Measurements from ENCODE around the gene C10orf53. TPM values are rescaled to one million over a fixed set of nuclear protein-coding genes. Genes with fewer than 3 reads are reported as not detected.

Gene C10orf53
- total RNA-seq, 2 experiments from 2014 or later = not detected

DNA sequence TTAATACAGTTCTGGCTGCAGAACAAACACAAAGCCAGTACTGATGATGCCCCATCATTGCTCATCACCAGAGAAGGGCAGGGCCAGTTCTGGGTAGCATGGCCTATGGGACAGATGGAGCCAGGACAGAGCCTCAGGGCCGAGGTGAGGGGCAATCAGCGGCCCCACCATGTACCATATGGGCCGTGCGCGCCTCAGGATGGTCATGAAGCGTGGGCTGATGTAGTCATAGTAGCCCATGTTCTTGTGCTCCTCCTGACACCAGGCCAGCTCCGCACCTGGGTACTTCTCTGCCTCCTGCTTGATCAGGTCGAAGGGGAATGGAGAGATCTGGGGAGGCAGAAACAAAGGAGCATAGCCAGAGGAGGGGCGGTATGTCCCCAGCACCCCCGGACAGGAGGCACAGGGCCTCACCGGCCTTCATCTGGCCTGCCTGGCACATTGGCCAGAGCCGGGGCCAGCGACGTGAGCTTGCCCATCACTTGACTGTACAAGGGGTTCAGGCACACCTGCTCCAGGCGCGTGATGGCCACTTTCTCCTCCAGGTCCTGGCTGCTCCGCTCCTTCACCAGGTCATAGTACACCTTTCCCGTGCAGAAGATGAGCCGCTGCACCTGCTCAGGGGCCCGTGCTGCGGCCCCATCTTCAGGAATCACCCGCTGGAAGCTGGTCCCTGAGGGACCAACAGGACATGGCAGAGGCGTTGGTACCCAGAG, 56.6 kb downstream of the C10orf53 start:
- POLR2A ChIA-PET = no interaction called here
- CTCF ChIA-PET = no interaction called here

DNA sequence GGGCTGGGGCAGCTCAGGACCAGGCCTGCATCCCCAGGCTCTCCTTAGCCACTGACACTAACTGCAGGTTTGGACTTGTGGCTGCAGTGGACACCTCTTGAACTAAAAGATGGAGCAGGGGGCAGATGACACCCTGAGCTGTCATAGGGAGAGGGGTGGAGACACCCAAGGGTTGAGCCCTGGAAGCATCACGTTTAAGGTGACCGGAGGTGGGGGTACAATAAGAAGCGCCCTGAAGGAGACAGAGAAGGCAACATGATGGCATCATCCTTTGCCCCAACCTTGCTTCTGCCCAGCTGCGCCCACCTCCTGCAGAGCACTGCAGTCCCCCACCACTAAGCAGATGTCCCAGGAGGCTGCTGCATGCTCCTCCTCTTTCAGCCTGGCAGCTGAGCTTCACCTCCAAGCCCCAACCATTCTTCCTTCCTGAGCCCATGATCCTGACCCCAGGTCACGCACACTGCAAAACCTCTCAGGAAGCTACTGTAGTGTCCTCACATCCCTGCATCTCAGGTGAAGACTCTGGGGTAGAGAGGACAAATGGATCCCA, 57.2 kb downstream of the C10orf53 start:
- CTCF ChIA-PET = no interaction called here
- POLR2A ChIA-PET = no interaction called here

DNA sequence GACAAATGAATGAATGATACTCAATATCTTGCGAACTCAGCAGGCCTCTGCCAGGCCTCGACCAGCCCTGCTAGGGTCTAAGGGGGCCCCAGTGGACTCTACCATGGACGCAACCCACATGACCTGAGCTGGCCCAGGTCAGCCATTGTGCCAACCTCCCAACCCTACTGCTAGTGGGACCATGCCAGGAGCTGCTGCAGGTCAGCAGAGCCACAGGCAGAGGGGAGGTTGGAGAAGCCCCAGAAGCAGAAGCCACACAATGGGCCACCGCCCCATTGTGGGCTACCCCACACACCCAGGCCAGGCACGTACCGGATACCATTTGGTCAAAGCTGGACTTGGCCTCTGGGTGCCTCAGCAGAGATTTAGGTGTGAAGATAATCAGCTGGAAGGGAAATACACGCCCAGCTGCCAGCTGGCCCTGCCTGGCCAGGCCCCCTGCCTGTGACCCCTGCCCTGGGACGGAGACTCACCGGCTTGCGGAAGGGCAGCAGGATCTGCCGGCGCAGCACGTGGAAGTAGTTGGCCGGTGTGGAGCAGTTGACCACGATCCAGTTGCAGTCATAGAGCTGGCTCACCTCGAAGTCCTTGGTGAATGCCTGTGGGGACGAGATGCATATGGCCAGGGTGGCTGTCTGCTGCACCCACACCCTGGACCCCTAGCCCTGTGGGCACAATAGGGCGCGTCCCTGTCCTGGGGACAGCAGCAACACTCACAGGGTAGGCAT, 58.2 kb downstream of the C10orf53 start:
- ChIA-PET POLR2A (no interaction called here), CTCF (no interaction called here)

DNA sequence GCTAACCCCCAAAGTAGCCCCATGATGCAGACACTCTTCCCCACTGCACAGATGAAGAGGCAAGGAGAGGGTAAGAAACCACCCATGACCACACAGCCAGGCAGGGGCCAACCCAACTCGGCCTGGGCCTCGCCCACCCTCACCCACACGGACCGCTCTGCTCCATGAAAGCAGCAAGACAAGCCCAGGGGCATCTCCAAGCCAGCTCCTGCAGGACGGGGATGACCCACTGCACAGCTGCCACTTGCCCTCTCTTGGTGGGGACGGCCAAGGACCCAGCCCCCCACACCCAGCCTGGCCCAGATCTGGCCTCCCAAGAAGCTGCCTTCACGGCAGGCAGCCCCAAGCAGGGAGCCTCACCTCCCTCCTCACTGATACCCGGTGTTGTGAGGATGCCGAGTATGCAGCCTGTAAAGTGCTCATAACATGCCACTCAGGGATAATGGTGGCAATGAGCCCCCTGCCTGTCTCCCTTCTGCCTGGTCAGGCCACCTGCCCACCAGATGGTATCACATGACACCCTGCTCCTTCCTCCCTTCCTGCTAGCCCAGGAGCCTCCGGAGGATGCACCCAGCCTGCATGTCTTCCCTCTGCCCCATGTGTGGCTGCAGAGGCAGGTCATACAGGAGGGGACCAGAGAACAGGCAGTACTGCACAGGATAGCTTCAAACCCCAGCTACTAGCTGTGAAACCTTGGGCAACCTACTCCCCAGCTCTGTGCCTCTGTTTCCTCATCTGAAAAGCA, 59.3 kb downstream of the C10orf53 start:
- POLR2A ChIA-PET = no interaction called here
- CTCF ChIA-PET = no interaction called here

DNA sequence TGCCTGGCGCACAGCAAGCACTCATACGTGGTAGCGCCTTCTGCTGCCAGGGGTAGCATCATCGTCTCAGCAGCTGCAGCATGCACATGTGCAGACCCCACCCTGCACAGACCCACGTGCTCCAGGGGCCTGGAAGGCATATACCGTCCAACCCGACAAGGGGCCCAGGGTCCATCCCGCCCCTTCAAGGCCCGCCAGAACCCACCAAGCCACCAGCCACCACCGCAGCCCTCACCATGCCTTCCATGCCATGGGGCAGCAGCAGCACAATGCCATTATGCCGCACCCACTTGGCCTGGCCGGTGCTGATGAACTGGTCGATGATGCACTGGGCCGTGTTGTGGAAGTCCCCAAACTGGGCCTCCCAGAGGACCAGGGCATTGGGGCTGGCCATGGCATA, 60.0 kb downstream of the C10orf53 start:
- ChIA-PET POLR2A (no interaction called here), CTCF (no interaction called here)

DNA sequence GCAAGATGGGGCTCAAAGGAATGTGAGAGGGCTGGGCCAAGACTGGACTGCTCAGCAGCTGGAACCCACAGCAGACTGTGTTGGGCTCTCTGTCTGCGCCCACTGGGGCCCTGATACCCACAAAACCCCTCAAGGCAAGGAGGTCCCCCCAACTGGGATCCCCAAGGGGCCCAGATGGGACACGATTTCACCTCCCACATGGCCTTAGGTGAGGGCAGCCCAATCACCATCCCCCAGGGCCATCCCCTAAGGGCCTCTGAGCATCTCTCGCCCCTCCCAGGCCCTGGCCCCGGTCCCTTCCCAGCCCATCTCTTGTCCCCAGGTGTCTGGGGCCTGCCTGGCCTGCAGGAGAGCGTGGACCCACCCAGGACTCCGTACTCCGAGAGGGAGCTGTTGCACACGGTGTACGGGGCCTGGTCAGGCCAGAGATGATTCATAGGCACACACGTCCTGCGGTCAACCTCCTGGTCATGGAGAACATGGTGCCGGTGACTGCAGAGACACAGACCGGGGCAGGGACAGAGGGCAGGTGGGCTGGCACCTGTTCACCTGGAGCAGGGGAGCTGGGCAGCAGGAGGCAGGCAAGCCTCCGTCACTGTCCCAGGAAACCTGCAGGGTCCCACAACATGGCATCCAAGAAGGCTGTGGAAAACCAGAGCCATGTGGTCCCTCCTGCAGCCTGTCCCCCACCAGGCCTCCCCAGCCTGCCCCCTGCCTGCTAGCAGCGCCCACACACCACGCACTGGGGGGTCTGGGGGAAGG, 61.1 kb downstream of the C10orf53 start:
- ChIA-PET POLR2A (no interaction called here), CTCF (no interaction called here)

DNA sequence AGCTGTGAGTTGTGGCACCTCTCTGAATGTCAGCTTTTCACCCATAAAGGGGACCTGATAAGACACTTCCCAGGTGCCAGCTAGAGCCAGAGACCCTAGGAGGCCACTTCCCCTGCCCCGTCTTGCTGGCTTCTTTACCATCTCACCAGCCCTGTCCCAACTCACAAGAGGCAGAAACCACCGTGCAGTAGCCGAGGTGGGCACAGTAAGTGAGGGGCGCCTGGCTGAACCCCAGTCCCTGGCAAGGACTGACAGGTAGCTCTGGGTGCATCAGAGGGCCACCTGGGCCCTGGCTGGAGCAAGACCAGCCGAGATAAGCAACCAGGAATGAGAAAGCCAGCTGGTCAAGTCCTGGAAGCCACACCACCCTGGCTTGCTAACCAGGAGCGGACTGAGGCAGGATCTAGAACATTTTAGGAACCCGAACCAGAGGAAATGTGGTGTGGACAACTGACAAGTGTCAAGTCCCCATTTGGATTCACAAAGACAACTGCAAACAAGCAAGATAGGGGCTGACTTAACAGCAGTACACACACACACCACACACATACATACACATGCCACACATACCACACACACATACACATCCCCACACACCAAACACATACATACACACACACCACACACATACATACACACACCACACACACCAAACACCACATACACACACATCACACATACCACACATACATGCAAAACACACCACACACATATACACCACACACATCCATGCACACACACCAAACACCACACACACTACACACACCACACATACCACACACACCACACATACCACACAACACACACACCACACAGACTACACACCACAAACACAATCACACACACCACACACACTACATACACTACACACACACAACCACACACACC, 61.9 kb downstream of the C10orf53 start:
- ChIA-PET CTCF (no interaction called here), POLR2A (no interaction called here)

DNA sequence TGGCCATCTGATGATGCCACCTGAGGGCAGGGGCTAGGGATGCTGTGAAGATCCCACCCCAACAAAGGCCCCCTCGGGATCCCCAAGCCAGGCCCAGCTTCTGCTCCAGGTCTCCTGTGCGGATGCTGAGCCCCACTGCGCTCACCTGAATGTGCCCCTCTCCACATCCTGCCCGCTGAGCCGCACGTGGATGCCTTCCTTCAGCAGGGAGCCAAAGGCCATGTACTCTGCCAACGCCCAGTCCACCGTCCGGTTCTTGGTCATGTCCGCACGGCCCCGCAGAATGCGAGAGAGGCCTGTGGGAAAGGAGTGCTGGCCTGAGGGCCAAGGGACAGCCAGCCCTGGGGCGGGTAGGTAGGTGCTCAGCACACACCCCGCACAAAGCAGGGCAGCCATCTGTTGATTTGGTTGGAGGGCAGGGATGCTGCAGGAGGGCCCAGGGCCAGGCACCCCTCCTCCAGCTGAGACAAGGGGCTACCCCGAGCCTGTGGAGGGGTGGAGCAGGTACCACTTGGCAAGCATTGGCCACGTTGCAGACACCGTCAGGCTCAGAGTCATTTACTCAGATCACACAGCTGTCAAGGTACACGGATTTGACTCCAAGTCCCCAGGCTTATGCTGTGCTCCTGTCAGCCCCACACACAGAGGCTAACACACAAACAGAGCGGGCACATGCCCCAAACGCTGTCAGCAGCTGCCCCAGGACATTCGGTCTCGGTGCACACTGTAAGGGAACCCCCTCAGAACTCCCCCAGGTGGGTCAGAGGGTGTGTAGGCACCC, 63.4 kb downstream of the C10orf53 start:
- ChIA-PET CTCF (no interaction called here), POLR2A (no interaction called here)

DNA sequence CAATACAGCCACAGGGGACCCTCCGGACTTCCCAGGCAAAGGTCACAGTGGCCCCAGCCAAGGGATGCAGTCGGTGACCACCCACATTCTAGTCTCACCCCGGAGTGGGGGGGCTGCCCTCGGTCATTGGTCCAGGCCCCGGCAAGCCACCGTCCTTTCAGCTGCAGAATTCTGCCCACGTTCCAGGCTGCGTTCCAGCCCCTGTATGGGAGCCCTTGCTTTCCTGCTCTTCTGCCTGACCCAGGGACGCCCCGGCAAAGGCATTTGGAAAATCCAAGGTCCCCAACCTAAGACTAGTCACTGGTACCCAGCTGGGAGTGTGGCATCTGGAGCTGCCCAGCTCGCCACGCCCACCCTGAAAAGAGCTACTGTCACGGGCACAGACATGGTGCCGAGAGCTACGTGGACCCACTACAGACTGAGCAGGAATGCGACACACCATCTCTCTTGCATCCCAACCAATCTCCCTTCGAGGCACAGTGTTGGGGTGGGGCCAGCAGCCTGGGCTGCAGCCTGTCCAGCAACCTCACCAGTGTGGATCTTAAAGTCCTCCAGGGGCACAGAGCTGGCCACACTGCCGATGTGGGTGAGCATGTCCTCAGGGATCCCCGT, 64.1 kb downstream of the C10orf53 start:
- ChIA-PET POLR2A (no interaction called here), CTCF (no interaction called here)

DNA sequence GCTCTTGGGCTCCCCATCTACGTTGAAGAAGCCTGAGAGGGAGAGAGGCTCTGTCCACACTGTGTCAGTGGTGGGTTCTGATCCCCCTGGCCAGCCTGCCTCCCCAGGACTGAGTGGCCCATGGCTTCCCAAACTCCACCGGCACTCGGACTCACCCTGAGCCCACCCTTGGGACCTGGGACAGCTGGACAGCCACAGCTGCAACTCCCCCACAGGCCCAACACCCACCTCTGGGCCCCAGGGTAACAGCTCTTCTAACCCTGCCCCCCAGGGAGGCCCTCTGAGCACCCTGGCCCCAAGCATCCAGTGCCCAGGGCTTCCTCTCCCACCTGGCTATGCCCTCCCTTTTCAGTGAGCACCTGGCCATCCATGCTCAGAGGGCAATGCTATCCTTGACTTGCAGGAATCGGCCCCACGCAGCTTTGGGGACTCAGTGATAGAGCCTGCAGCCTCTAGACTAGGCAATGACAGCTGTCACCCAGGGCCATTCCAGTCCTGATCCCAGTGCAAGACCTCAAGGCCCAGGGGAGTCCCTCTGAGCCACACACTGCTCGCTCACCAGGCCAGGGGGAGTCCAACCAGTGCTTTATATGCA, 64.7 kb downstream of the C10orf53 start:
- ChIA-PET CTCF (no interaction called here), POLR2A (no interaction called here)

DNA sequence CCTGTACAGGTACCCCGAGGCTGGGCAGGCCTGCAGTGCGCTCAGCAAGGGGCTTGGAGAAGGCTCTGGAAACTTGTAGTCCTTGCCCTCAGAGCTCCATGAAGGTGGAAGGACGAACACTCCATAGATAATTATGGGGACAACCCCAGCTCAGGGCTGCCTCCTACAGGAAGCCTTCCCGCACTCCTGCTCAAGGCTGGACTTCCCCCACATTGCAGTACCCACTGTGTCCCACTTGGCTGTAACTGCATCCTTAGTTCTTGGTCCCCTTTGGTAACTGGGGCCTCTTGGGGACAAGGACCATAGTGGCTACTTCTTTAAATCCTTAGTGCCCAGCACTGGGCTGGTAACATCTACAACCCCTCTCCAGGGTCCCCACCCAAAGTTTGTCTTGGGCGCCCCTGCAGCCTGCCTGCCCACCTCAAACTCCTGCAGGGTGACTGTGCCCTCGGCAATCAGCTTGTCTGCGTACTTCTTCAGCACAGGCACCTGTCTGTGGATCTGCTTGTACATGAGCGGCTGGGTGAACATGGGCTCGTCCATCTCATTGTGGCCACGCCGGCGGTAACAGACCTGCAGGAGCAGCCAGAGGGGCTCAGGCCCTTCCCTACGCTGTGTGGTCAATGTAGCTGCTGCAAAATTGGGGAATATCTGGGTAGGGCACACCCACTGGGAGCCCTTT, 65.6 kb downstream of the C10orf53 start:
- CTCF ChIA-PET = no interaction called here

DNA sequence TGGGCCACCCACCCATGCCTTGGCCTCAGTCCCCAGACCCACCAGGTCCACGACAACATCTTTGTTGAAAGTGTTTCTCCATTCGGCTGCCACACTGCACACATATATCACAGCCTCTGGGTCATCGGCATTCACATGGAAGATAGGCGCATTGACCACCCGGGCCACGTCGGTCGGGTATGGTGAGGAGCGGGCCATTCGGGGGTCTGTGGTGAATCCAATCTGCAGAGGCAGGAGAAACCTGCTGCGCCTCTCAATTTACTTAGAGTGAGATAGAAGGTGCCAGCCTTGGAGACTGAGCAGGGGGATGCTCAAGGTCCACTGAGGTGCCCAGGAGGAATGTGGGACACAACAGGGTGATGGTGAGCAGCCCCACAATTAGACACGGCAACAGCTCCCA, 66.3 kb downstream of the C10orf53 start:
- CTCF ChIA-PET = no interaction called here
- POLR2A ChIA-PET = no interaction called here

More for the DNA sequence above, 65.6 kb downstream of the C10orf53 start:
- POLR2A ChIA-PET = no interaction called here

DNA sequence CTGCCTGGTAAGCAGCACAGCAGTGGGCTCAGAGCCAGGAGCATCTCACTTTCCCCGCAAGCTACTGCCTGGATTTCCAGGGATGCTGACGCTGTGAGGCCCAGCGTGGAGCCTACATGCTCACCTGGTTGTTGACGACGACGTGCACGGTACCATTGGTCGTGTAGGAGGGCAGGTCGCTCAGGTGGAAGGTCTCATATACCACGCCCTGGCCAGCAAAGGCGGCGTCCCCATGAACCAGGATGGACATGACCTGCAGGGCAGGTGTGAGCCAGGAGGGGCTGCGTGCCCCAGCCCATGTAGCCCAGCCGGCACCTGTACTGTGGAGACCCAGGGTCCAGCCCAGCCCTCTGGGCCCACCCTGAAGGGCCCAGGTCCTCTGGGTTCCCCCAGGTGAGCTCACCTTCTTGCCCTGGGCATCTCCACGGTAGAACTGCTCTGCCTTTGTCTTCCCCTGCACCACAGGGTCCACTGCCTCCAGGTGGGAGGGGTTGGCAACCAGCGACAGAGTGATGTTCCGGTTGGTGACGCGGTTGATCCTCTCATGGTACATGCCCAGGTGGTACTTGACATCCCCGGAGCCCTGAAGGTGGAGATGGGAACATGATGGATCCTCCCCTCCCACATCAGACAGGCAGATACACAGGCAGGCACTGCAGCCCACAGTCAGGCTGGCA, 67.3 kb downstream of the C10orf53 start:
- ChIA-PET POLR2A (no interaction called here), CTCF (no interaction called here)
